Stromal cell of bone marrow (primary cell): ENCODE data around the gene UBQLN3.

Experiments used
- DNase-seq: peaks from one replicate; pipeline ENCODE4 v3.0.0-alpha.2; 2012; ENCODE audit warnings: low read depth

UBQLN3 gene

DNA sequence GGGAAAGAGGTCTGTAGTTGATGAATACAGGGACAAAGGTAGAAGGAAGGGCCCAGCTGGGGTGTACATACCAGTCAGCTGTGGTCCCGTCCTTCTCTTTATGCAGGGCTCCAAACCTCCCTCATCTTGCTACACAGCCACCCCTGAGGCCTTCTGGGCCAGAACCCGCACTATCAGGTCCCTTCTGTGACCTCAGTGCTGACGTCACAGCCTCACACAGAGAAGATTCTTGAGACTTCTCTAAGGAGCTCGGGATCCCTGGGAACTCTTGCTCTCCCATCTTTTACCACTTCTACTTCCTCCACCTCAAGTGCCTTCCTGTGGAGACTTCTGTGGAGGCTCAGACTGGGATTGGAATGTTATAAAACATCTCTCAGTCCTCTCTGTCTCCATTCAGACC, at the start of gene UBQLN3:
TSS of gene UBQLN3 (minus strand) at position 155 of the 400 bp plus-strand sequence. CDS start 399 bp downstream, outside the sequence.
- no peak for DNase-seq

GRCh38 chr11:5557751-5558150, 48.0 kb upstream of the UBQLN3 start:
- DNase-seq, result no peak

DNA sequence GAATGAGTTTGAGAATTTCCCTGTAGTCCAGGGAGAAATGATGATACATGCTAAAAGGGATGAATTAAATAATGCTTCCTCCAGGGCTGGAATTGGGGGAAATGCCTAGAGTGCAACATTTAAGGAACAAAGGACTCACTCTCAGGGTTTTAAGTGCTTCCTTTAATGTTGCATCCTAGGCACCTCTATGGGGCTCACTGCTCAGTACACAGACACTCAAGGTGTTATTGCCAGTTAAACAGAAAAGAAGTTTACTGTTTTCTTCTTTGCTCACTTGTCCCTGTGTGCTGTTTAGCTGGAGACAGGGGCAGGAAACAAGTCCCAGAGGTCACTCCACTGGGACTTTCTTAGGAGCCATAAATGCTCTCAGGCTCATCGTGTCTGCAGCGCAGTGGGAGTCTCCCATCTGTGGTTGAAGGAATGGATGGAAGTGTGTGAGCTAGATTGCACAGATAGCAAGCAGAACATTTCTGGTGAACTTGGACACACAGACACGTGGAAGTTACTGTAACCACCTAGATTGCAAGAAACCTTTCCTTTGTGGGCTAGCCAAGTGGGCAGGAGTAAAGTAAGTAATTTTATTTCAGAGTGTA, 46.9 kb upstream of the UBQLN3 start:
- DNase-seq, result no peak

GRCh38 chr11:5553343-5553742, 43.6 kb upstream of the UBQLN3 start:
- no peak for DNase-seq

DNA sequence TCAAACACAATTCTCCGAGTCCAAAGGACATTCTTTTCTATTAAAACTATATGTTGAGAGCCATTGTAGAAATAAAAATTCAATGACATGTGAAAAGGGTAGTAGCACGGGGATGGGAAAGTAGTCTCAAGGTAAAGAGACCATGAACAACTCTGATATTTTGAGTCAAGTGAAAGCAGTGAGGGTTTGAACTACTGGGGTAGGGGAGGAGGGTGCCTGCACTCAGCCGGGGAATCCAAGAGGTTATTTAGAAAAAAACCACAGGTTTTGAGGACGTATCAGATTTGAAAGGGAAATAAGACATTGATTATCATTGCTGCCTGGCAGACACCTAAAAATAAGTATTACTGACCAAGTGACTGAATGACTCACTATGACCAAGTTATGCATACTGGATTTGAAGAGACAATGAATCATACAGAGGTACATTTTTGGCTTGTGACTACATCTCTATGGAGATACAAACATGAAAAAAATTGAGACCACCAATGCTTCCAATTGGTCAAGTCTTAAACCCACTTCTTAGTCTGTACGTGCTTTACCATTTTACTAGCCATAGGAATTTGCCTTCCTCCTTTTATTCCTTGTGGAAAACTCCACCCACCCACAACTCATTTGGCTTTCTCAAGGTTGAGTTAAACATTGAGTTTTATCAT, 40.8 kb upstream of the UBQLN3 start:
- peak; percentile 36 for DNase-seq

GRCh38 chr11:5548440-5548839, 38.7 kb upstream of the UBQLN3 start, which contains the start of gene OR52H1:
Gene OR52H1 (minus strand): TSS chr11:5548540. CDS start chr11:5545505, 3,035 bp downstream.
- DNase-seq, result no peak

DNA sequence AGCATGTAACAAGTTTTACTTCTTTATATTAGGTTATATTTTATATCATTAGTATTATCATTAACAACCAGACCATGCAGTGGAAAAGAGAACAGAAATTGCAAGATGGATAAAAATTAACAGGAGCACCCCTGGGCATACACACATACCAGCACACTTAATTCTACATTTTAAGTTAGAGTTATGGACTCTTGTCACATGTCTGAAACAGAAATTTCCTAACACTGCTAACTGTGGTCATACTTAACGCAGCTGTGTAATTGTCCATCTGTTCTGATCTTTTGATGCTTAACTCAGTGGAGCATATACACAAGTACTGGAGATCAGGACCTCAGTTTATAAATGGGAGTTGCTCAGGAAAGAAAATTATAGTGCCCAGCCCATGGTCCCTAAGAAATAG, 38.2 kb upstream of the UBQLN3 start:
- no peak for DNase-seq

DNA sequence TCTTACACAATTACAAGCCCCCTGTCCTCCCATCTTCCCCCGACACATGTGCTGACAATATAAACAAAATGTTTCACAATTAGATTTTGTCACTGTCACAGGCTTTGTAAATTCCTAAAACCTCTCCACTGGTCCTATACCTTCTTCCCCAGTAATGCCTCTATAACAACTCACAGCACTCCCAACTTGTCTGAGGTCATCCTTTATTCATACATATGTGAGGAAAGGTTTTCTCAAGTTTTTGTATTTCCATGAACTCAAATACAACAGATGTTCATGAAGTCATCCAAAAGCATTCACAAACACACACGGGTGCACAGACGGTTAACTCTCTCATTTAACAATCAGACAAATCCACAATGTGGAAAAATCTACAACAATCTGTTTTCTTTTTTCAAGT, 36.7 kb upstream of the UBQLN3 start:
- DNase-seq, result no peak

DNA sequence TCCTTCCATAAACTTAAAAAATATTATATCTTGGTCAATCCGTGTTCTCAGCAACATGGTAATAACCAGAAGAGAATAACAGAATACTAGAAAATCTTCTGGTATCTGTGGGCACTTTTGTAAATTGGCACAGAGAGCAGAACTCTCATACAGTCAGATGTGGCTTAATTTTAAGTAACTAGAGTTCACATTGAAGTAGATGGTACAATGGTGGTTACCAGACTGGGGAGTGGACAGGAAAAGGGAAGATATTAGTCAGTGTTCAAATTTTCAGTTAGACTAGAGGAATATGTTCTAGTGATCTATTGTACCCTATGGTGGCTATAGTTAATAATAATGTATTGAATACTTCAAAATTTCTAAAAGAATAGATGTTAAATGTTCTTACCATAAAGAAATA, 31.7 kb upstream of the UBQLN3 start:
- no peak for DNase-seq

DNA sequence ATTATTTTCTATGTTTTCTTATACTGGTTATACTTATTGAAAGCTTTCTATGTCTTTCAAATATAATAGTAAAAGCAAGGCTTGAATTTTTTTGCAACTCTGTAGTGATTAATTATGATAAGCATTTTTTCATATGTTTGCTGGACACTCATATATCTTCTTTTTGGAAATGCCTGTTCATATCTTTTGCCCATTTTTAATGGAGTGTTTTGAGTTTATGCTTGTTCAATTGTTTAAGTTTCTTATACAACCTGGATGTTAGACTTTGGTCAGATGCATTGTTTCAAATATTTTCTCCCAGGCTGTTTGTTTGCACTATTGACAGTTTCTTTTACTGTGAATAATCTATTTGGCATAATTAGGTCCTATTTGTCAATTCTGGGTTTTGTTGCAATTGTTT, 26.7 kb upstream of the UBQLN3 start:
- DNase-seq, result no peak

DNA sequence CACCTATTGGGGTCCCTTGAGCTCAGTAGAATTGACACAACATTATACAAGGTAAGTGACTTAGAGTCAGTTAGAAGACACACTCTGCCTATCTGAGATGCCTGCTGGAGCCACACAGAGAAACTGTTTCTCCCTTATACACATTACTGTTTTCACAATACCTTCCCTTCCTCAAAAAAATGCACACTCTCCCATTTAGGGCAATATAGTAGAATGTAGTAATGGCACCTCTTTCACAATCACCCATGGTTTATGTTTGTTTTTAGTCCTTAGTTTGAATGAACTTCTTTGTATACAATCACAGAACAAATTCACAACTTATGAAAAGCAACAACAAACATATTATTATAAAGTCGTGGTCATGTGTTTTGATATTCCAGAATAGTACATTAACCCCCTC, 24.3 kb upstream of the UBQLN3 start:
- DNase-seq, result no peak

GRCh38 chr11:5531053-5531831, 21.5 kb upstream of the UBQLN3 start:
- DNase-seq, result no peak

DNA sequence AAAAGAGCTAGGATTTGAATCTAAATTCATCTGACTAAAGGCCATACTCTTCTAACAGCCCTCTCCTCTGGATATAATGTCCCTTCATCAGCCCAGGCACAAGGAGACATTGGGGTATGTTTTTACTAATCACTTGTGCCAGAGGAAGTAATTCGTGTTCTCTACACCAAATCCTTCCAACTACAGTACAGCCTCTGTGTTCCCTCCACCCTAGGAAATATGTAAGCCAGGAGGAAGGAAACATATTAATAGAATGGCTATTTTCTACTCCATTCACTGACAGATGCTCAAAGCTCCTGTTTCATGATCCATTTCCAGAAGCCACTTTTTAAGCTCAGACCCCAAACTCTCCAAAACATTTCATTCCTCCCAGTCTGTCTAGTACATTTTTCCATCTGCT, 18.7 kb upstream of the UBQLN3 start:
- no peak for DNase-seq

GRCh38 chr11:5527716-5528115, 18.0 kb upstream of the UBQLN3 start:
- DNase-seq, result no peak

GRCh38 chr11:5524756-5525155, 15.0 kb upstream of the UBQLN3 start:
- no peak for DNase-seq

- DNase-seq, result no peak
These were observed 12.6 kb upstream of the UBQLN3 start for GRCh38 chr11:5522308-5522707.

DNA sequence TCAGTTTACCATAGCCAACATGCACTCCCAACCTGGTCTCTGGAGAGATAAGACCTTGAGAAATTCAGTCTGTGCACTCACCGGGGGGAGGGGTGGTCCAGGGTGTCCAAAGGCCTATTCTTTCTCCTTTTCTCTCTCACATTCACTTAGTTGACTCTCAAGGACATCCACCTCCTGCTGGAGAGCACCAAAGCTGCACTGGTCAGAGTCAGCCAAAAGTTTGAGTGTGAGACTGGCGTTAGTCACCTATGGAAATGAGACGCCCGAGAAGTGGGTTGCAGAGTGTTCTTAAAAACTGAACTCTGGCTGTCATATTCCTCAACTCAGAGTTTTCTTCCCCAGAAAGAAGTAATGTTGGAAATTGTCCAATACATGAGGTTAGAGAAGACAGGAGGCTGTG, 11.8 kb upstream of the UBQLN3 start:
- DNase-seq, result no peak

- DNase-seq, result no peak
These were observed 6.8 kb upstream of the UBQLN3 start, which contains the start of gene UBQLNL for GRCh38 chr11:5516599-5516998. Gene UBQLNL (minus strand): TSS chr11:5516699. CDS start chr11:5516441, 258 bp downstream.

- no peak for DNase-seq
These were observed 5.1 kb upstream of the UBQLN3 start for GRCh38 chr11:5514841-5515240.

DNA sequence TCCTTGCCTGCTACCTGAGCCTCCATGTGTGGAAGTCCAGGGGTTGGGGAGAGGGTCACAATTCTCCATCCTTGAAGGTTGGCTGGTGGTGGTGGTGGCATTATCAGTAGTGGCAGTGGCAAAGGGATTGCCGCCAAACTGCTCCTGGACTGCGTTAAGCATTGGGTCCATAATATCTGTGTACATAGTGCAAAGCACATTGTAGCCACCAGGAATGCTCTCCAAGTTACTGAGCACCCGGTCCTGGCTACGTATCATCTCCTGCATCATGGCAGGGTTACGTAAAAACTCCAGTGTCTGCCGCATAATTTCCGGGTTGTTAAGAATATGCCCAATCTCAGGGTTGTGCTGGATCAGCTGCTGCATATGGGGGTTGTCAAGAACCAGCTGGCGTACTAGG, 1.2 kb downstream of the UBQLN3 start:
- no peak for DNase-seq

- no peak for DNase-seq
These were observed 1.8 kb downstream of the UBQLN3 start for GRCh38 chr11:5507933-5508305.

DNA sequence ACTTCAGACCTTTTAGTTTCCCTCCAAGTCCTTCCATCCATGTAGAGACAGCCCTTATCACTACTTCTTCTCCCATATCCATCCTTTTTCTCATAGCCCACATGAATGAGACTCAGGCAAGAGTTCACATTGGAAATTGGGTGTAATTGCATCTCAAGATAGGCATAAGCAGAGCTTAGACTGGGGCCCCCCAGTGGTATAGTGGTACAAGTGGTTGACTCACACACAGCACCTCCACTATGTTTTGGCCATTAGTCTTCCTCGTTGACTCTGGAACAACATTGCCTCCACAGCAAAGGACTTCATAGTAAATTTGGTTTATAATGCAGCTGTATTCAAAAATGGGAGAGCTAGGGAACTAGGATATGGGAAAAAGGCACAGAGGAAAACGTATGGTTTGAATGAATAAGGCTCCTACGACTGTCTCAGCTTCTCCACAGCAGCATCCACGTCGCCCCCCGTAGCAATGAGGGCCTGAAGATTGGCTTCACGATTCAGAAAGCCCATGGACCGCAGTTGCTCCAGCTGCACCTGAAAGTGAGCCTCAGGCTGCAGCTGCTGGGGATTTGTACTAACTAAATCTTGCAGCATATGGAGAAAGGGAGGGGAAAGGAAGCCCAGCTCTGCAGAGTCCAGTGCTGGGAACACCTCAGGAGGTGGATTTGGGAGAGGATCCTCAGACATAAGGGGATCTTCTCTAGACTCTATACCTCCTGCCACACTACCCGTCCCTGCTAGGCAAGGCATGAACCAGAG, 2.4 kb downstream of the UBQLN3 start:
- DNase-seq, result no peak
